Activated CD4-positive, alpha-beta T cell treated with anti-CD3 and anti-CD28 coated beads, Interleukin-2, amount 50 U/mL, for 24 hours (primary cell): ENCODE results near the gene PHLDA2.
A peak's percentile ranks its signal among the peaks of the same experiment; 100 is the strongest.
"Not testable (repeated sequence)": the region's sequence is repeated elsewhere in the genome, so short reads cannot be mapped to it uniquely, and the experiment has no call there.

ENCODE experiments used
- DNase-seq, 2 donors: peaks; one replicate each; pipeline ENCODE4 v3.0.0-alpha.2; 2020; ENCODE audit warnings: low read depth in 1 of 2, low spot score in 1 of 2

The PHLDA2 gene

GRCh38 chr11:2915473-2915872 is 13.7 kb downstream of the PHLDA2 start:
- no peak for DNase-seq

GRCh38 chr11:2914455-2915195 is 14.6 kb downstream of the PHLDA2 start:
- DNase-seq = no peak

DNA sequence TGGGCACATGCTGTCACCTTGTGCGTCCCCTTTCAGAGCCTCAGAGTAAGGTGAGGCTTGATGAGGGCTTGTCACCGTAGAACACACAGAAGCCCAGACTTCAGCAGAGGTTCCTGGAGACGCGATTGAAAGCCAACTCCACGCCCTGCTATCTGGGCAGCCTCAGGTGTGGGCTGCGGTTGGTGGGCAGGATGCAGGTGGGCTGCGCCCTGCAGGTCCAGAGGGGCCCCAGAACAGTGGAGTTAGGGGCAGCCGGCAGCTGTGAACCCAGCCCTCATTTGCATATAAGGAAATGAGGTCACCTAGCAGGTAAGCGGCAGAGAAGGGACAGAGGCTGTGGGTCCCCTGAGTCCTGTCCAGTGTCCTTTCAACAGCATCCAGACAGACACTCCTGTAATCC is 15.4 kb downstream of the PHLDA2 start:
- DNase-seq = no peak

DNA sequence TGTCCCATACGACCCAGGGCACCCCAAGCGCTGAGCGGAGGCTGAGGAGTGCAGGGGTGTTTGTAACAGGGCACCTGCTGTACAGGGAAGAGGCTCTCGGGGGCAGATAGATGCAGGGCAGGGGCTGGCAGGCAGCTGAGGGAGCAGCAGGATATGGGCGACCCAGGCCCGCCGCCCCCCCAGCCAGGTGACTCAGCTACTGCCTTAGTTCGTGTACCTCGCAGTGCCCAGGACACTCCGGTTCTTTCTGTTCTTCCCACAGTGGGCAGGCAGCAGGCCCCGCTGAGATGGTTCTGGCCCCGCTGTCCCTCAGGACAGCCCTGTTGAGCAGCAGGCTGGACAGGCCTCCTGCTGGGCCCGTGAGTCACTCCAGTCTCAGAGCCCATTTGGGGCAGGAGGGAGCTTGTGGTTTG is 16.2 kb downstream of the PHLDA2 start:
- no peak for DNase-seq

DNA sequence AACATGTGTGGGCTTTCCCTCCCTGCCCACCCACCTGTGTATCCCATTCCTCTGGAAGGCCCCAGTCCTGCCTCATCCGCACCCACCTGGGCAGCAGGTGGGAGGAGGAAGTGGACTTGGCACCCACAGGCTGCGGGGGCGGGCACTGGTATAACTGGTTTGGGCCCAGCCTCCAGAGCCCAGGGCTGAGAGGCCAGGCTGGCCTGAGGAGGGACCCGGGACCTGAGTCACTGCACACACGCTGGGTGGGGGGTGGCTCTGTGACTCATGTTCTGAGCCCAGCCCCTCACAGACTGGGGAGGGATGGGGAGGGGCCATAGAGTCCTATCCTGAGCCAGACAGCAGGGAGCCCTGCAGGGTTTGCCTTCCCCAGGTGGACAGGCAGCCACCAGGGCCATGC is 16.7 kb downstream of the PHLDA2 start:
- DNase-seq = no peak

DNA sequence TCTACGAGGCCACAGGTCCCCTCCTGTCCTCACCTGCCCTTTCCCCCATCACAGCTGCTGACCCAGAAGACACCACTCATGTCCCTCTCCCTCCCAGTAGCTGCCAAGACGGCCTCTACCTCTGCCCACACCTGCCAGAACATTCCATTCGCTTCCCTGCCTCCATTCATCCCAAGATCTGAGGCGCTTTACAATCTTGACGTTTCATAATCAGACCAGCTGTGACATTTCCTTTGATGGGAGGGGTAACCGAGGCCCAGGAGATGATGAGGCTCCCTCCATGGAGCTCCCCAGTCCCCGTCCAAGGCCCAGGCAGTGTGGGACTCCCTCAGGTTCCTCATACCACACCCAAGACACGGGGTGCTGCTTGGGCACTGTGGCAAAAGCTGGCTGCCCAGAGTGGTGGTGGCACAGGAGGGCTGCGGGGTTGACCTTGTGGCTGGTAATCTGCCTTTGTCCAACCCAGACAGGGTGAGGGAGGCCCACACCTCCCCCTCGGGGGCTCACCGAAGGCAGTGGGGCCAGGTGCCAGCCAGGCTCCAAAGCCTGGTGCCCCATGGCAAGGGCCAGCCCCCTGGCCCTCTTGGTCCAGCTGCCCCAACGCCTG is 17.3 kb downstream of the PHLDA2 start:
- DNase-seq = no peak

DNA sequence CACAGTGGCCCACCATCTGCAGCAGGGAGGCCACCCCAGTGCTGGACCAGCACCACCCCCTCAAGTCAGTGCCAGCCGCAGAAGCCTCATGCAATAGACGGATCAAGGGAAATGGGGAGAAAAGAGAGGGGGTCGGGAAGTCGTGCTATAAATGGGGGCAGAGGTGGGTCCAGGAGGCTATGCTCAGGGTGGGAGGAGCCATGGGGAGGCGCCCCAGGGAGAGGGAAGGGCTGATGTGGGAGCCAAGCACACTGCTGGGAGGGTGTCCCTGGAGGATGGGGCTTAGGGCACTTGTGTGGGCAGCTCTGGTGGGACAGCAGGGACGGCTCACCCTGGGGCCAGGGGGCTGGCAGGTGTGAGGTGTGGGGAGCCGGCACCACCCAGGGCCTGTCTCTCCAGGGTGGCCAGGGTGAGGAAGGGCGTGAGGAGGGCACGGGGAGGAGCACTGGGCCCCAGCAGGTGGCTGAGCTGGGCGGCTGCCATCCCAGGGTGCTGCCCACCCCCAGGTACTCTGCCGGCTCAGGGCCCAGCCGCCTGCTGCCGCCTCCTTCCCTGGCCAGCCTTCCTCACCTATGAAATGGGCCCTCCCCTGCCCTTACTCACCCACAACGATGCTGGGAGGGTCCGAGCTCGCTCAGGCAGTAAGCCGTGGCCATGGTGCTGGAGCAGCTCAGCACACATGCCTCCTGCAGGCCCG is 18.0 kb downstream of the PHLDA2 start:
- no peak for DNase-seq

DNA sequence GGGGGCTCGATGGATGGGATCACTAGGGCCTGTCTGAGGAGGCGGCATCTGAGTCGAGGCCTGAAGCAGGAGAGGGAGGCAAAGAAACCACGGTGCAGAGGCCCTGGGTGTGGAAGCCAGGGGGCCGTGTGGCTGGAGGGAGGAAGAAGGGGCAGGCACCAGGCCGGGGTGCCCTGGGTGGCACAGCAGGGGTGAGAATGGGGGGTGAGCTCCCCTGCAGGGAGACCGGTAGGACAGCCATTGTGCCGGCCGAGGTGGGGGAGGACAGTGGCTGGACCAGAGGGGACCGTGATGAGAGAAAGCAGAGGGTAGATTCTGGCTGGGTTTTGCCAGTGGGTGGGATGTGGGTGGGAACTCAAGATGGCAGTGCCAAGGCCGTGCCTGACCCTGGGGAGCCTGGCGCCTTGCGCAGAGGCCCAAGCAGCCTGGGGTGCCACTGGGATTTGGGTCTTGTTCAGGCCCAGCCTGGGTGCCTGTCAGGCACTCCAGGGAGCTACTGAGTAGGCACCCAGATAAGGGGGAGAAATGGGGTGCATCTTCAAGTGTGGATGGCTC is 18.7 kb downstream of the PHLDA2 start:
- DNase-seq = no peak

- DNase-seq = no peak
These were observed 19.9 kb downstream of the PHLDA2 start for GRCh38 chr11:2909133-2909902.

DNA sequence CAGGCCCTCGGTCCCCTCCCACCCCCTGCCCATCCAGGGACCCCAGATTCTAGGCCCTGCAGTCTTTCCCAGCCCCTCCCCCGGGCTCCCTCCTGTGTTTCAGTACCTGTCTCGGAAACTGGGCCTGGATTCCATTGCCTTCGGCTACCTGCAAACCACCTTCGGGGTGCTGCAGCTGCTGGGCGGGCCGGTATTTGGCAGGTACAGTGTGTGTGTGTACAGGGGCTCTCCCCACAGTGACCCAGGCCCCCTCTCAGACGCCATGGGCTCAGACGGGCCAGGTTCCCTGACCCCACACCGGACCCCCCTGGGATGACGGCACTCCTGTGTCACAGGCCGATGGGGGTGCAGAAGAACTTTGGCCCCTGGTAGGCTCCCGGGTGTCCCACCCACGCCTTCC is 21.1 kb downstream of the PHLDA2 start:
- no peak for DNase-seq

DNA sequence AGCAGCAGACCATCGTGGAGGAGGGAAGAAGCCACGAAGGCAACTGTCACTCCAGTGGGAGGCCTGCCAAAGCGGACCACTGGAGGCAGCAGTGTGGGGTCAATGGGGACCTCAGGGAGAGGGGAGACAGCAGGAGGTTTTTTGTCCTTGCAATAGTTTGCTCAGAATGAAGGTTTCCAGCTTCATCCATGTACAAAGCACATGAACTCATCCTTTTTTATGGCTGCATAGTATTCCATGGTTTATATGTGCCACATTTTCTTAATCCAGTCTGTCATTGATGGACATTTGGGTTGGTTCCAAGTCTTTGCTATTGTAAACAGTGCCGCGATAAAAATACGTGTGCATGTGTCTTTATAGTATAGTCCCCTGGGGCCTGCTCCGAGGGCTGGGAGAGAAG is 23.9 kb downstream of the PHLDA2 start:
- not testable (repeated sequence) for DNase-seq

GRCh38 chr11:2904153-2905052 is 24.8 kb downstream of the PHLDA2 start:
- DNase-seq = no peak

DNA sequence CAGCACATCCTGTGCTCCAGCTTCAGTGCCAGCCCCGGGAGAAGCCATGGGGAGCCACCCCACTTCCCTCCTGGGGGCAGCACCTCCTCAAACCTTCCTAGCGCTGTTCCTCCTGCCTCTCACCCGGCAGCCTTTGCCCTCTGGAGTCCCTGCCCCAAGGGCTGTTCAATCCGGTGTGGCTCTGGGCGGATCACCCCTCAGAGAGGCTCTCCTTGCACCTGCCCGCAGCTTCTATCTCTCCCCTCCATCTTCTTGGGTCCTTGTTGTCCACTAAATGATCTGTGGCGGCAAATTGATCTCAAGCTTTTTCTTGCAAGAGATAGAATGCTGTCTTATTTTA is 25.6 kb downstream of the PHLDA2 start:
- DNase-seq = no peak

DNA sequence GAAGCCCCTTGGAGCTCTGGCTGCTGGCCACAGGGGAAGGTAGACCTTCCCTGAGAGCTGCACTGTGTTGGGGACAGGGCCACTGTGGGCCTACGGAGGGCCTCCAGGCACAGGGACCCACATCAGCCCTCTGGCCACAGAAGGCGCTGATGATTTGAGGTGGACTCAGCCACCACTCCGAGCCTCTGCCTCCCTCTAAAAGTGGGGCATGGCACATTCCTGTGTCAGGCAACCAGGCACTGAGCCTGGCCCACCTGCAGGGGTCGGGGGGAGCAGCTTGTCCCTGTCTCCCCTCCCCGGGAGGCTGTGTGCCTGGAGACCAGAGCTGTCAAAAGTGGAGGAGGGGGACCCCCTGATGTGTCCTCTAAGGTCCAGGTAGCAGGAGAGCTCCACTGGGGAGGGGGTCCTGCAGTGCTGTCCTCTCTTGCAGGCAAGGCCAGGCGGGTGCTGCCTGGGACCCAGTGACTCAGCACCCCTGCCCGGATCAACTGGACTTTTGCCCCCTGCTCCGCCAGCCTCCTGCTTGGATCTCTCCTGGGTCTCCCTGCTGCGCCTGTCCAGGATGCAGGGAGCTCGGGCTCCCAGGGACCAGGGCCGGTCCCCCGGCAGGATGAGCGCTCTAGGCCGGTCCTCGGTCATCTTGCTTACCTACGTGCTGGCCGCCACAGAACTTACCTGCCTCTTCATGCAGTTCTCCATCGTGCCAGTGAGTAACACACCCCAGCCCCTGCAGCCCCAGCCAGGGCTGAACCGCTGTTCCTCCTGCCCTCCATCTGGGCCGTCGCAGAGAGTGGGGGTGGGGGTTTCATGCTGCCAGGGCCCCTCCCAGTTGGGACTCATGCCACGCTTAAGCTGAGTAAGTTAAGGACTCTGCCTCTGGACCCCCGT is 26.2 kb downstream of the PHLDA2 start:
- no peak for DNase-seq

DNA sequence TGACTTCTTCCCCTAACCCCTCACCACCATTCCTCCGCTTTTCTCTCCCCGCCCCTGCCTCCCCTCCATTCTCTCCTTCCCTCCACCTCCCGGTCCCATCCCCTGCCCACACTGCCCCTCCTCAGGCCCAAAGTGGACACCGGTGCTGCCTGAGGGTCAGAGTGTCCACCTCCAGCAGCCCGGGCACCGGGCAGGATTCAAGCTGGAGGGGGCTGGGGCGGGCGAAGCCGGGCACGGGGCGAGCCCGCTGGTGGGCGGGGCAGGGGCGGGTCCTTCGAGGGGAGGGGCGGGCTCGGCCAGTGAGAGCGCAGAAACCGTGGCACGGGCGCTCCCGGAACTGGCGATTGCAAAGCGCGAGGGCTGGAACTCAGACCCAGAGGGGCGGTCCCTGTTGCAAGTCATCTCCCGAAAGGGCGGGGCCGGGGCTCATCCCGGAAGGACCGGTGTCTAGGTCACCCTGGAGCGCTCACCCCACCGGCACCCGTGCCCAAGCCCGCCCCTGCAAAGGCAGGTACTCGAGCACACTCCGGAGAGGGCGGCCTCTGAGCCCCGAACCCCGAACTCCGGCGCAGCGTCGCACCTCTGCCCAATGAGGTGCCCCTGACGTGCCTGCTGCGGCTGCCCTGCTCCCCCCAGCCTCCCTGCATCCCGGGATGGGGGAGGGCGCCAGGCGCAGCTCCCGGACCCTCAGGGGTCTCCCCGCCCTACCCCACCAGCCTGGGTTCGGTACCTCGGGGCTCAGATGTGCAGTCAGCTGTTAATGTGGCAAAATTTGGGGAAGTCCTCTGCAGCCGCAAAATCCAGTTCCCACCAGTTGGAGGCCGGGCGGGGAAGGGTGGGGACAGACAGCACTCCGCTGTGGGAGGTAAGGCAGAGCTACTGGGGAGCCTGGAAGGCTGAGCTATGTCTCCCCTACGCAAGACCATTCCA is 27.1 kb downstream of the PHLDA2 start:
- DNase-seq = peak; percentile 74 to 92

GRCh38 chr11:2901196-2901796 is 27.9 kb downstream of the PHLDA2 start:
- DNase-seq = no peak

DNA sequence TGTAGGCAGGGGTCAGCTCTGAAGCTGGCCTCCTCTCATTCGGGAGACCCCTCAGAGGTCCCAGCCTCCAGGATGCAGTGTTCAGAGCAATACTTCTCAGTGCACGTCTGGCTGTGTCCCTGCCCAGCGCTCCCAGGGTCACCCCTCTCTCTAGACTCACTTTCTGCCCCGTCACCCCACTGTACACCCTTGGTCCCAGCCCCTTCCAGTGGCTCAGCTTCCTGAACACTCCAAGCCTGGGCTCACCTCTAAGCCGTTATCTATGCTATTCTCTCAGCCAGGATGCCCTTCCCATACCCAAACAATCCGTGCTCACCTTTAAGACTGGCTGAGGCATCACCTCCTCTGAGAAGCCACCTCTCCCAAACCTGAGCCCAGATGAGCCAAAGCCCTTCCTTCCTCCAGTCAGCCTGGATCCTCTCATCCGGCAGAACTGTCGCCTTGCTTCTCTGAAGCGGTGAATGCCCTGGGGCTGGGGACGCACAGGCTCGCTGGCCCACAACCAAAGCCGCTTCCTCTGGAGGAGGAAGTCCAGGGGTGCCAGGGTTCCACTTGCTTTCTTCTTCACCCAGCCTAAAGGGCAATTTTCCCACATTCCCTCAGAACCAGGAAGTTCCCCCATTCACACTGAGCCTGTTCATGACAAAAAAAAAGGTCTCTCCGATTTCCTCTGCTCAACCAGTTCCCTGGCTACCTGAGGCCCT is 30.0 kb downstream of the PHLDA2 start:
- no peak for DNase-seq
